GM18873 (cell line): Measurements from ENCODE around the gene TMEM178B.
"Not testable (repeated sequence)": the region's sequence is repeated elsewhere in the genome, so short reads cannot be mapped to it uniquely, and the experiment has no call there.

Source experiments
- ATAC-seq: cut with Tn5 transposase; IDR thresholded peaks from one replicate; pipeline ENCODE4 v1.9.1; 2021; ENCODE audit warnings: mild to moderate bottlenecking, moderate library complexity, moderate number of reproducible peaks; ENCODE audit not compliant: unreplicated experiment, low FRiP score

The TMEM178B gene

GRCh38 chr7:141073173-141073640 is 657 bp upstream of the TMEM178B start:
- no peak for ATAC-seq

GRCh38 chr7:141074162-141074991 is 513 bp downstream of the TMEM178B start:
- ATAC-seq: no peak

DNA sequence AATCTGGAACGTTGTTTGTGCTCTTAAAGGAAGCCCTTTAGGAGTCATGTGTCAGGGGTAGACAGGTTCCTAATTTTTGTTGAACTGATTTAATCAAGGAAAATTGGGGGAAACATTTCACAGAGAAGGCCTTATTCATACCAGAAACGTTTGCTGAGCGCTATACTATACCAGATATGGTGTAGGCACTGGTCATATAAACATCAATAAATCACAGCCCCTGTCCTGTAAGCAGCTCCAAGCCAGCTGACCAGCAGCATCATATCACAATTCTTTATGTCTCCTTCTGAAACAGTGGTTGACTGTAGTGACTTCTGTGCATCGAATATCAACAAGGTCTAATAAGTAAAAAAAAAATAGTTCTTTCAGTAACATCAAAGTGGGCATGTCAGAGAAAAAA is 1.1 kb downstream of the TMEM178B start:
- no peak for ATAC-seq

DNA sequence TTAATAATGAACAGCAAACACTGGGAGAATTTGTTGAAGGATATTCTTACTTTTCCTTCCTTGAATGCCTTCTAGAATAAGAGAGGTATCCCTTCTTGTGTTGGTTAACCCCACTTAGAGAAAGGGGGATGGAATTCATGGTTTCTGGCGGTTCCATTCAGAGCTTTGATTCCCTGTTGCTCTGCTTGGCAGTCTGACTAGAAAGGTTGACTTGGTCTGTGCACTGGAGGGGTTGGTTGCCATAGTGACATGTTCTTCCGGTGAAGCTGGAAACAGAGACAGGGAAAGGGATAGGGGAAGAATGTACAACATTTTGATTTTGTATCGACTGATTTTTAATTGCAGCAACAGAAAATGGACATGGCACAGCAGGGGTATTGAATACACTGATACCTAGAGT is 2.5 kb downstream of the TMEM178B start:
- no peak for ATAC-seq

DNA sequence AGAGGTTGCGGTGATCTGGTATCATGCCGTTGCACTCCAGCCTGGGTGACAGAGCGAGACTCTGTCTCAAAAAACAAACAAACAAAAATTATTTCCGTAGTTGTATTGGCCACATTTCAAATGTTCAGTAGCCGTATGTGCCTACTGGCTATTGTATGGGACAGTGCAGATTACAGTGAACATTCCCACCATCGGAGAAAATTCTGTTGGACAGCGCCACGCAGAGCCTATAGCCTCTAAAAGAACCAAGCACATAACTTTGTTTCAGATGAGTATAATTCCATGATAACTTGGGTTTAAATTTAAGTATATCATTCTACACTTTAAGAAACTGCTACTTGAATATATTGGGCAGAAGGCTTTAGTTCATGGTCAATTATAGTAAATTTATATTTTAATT is 5.4 kb downstream of the TMEM178B start:
- ATAC-seq: no peak

GRCh38 chr7:141089490-141089889 is 15.6 kb downstream of the TMEM178B start:
- not testable (repeated sequence) for ATAC-seq

DNA sequence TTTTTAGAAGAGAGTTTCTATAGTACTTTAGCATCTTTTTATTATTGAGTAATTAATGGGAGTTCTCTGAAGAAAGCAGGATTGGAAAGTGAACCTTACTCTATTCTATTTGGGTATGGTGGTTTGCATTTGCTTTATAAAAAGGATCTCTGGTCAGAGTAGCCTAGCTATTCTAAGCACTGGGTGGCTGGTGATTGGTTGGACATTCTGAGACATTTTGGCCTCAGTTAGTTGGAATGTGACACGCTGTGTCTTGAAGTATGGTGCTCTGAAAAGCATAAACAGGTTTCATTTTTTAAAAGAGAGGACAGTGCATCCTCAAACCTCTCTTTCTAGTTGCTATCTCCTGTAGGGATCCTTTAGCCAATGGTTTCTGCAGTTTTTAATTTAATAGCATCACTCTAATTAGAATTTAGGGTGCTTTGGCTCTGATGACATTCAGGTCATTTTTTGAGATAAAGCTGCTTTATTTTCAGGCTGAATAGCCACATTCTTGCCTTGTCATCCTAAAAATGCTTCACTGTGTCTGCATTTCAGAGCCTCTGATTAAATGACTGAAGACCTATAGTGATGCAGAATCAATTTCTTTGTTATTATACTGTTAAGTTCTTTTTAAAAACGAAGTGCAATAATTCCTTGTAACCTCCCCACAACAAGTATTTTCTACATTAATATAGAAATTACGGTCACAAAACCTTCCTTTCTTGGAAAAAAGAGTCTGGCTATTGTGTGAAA is 20.6 kb downstream of the TMEM178B start:
- ATAC-seq: no peak

GRCh38 chr7:141097430-141097829 is 23.6 kb downstream of the TMEM178B start:
- ATAC-seq: no peak

DNA sequence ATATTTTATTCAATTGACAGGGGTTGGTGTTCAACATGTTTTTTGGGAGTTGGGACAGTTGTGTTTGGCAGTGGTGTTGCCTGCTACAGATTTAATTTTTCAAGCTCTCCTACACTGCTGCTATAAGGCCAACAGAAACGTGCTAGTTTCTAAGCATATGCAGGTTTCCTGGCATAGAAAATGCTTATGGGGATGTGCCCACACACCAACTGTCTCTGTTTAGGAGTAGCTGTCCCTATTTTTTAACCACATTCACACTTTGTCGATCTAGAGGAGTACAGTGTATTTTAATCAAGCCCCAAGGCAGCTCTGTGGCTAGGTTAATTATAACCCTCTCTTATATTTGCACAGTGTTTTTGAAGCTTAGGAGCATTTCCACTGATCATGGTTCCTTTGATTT is 28.6 kb downstream of the TMEM178B start:
- no peak for ATAC-seq

DNA sequence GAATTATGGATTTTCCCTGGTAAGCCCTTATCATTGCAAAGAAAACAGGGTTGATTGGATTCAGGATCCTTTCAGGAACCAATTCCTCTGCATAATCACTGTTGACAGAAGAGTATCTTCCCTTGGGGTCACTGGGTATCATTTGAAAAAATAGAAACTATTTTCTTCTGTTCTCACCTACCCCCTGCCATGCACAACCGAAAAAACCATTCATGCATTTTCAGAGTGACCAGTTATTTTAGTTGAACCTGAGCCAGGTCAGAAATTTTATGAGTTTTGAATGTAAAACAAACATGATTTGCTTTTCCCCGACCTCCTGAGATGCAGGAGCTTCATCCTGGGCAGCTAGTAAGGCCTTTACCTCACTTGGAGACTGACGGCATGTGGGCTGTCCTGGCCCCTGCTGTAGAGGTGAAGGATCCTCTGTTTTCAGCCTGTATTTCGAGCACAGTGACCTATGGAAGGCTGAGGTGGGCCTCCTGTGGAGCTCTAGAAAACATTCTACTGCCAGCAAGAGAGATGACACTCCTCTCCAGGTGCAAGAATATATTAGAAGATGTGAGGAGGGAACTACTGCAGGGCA is 30.1 kb downstream of the TMEM178B start:
- ATAC-seq: no peak

DNA sequence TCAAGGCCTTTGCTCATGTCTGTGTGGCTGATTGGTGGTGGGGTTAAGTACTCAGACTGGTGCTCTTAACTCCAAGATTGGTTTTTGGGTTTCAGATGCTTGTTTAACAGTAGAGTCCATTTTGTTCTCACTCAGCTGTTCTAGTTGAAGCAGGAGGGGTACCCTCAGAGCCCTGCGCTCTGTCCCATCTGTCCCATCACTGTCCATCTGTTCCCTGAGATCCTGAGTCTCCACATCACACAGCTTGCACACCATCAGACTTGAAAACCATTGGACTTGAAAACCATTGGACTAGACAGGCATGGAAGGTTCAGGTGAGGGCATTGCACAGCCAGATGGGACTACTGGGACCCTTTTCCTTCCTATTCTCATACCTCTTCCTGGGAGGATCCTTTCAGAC is 39.3 kb downstream of the TMEM178B start:
- no peak for ATAC-seq

DNA sequence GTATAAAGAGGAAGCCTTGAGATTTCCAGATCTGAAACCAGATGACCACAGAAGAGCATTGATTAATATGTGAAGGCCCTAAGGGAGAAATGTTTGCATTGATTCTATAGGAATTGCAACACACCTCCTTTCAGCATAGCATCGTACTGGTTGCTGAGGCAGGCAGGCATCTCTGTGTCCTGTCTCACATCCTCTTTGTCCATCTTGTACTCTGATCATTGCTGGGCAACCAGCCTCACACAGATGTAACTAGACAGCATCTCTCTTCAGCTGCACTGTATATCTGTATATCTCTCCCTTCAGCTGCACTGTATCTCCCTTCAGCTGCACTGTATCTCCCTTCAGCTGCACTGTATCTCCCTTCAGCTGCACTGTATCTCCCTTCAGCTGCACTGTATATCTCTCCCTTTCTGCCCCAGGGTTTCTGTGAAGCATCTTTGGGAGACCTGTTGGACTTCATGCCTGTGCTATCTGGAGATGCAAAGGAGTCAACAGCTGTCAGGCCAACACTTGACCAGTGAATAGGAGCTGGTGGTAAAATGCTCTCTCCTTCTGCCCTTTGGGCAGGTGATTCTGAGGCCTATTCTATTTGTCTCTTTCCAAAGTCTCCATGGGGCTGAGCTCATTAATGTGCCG is 40.3 kb downstream of the TMEM178B start:
- no peak for ATAC-seq

DNA sequence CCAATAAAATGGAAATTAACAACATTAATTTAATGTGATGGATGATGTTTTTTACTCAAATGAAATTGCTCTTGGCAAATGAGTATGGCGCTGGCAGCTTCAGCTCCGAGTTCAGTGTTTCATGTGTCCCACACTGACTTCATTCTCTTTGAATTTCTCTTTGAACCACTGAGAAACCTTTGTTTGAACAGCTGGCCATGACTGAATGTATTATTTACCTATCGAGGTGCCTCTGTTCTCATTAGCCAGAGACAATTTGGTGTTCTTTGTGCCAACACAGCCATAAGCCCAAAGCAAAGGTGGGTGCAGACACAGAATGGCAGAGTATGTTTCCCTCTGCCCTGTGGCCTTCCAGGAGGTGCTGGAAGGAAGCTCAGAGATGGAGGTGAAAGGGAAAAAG is 42.1 kb downstream of the TMEM178B start:
- ATAC-seq: no peak

DNA sequence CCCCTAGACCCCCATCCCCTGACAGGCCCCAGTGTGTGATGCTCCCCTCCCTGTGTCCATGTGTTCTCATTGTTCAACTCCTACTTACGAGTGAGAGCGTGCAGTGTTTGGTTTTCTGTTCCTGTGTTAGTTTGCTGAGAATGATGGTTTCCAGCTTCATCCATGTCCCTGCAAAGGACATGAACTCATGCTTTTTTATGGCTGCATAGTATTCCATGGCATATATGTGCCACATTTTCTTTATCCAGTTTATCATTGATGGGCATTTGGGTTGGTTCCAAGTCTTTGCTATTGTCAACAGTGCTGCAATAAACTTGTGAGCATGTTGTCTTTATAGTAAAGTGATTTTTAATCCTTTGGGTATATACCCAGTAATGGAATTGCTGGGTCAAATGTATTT is 42.8 kb downstream of the TMEM178B start:
- not testable (repeated sequence) for ATAC-seq

GRCh38 chr7:141118767-141119166 is 44.9 kb downstream of the TMEM178B start:
- ATAC-seq: no peak

DNA sequence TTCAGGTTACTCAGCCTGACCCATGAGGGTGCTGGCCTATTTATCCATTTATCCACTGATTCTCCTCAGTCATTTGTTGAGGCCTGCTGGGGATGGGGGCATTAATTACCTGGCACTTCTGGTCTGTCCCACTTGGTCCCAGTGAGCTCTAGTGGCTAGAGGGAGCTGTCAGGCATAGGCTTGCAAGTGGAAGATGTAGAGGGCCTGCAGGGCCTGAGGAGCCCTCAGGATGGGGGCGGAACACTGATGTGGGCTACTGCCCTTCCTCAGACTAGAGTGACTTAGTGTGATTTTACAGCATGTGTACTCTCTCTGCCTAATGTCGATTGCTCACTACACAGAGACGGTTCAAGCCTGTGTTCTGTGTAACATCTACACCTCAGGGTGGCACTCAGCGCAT is 45.3 kb downstream of the TMEM178B start:
- ATAC-seq: no peak

- no peak for ATAC-seq
Measured at GRCh38 chr7:141122736-141123135, 48.9 kb downstream of the TMEM178B start.

GRCh38 chr7:141123522-141123921 is 49.7 kb downstream of the TMEM178B start:
- ATAC-seq: no peak

DNA sequence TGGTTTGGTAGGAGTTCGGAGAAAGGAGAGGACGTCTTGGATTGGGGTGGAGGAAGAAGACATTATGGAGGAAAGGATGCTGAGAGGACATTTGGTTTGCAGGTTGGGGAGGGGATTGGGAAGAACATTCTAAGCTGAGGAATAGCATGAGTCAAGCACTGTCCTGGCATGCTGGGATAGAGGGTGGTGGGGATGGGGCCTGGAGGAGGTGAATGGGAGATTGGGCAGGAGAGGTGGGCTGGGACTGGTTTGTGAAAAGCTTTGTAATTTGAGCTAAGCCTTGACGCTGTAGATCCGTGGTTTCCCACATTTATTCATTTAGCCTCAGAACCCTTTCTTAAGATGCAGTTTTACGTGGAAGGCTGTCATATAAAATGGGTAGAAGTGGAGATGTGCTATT is 52.2 kb downstream of the TMEM178B start:
- ATAC-seq: no peak

GRCh38 chr7:141128506-141128905 is 54.6 kb downstream of the TMEM178B start:
- ATAC-seq: no peak

GRCh38 chr7:141128931-141129330 is 55.1 kb downstream of the TMEM178B start:
- ATAC-seq: no peak
